HFFc6 (cell line): ENCODE data around the gene C4orf50. TPM values are rescaled to one million over a fixed set of nuclear protein-coding genes. Genes with fewer than 3 reads are reported as not detected.

Experiments used
- DNase-seq: peaks from one replicate; pipeline ENCODE4 v3.0.0-alpha.2; 2018
- H3K27ac Mint-ChIP-seq: 2 replicates; pipeline ENCODE4 v1.8.0; 2020; ENCODE audit warnings: mild to moderate bottlenecking, mixed read lengths
- H3K27me3 Mint-ChIP-seq: 2 replicates; pipeline ENCODE4 v1.8.0; 2021; ENCODE audit warnings: mild to moderate bottlenecking, moderate library complexity, mixed read lengths; ENCODE audit not compliant: insufficient read depth
- H3K36me3 Mint-ChIP-seq: 2 replicates; pipeline ENCODE4 v1.8.0; 2021; ENCODE audit warnings: low read depth, mixed read lengths
- H3K4me1 Mint-ChIP-seq: 2 replicates; pipeline ENCODE4 v1.8.0; 2020; ENCODE audit warnings: low read depth, mixed read lengths
- H3K4me3 Mint-ChIP-seq: 2 replicates; pipeline ENCODE4 v1.8.0; 2020; ENCODE audit warnings: mild to moderate bottlenecking, moderate library complexity, mixed read lengths
- H3K9me3 Mint-ChIP-seq: 2 replicates; pipeline ENCODE4 v1.8.0; 2020; ENCODE audit warnings: mild to moderate bottlenecking, mixed read lengths
- CTCF ChIP-seq: fragments of 200-600 bp; sonication (generic); IDR thresholded peaks from 2 replicates; pipeline ENCODE4 v1.5.0; 2021; ENCODE audit warnings: antibody characterized with exemption, mild to moderate bottlenecking
- total RNA-seq, 6 experiments: library from RNA; stranded (reverse); fragmentation: NEBNext Ultra II Directional; extraction: Animal tissue kit (Norgen Biotek cat#: 25700); gene quantifications; 2 replicates in 1 of 6; 3 replicates in 5 of 6; pipeline ENCODE4 v1.2.3, GENCODE V29; 2021

C4orf50 gene
- total RNA-seq, 6 experiments from 2014 or later = not detected

GRCh38 chr4:5919044-5919443, 99.2 kb downstream of the C4orf50 start:
- Mint-ChIP-seq H3K4me3 (no peak overlapping the region), H3K36me3 (peaks cover 10% of the 10 kb centered on the region), H3K27me3 (peaks cover 2% of the 10 kb centered on the region; the same call in 1 of the 2 replicates), H3K27ac (no peak overlapping the region), H3K4me1 (no peaks in the 10 kb centered on the region), H3K9me3 (peaks cover 41% of the 10 kb centered on the region)
- DNase-seq = no peak
- TF ChIP-seq CTCF = no peak

- peaks cover 10% of the 10 kb centered on the region for H3K36me3 Mint-ChIP-seq
- peaks cover 2% of the 10 kb centered on the region; the same call in 1 of the 2 replicates for H3K27me3 Mint-ChIP-seq
- no peak for DNase-seq
- H3K9me3 Mint-ChIP-seq = peaks cover 41% of the 10 kb centered on the region
- H3K27ac Mint-ChIP-seq = no peak overlapping the region
- TF ChIP-seq CTCF = no peak
- H3K4me3 Mint-ChIP-seq = no peak overlapping the region
- no peaks in the 10 kb centered on the region for H3K4me1 Mint-ChIP-seq
Observed at GRCh38 chr4:5918331-5918985, 99.8 kb downstream of the C4orf50 start.

GRCh38 chr4:5917672-5918071, 100.6 kb downstream of the C4orf50 start:
- H3K36me3 Mint-ChIP-seq = peaks cover 5% of the 10 kb centered on the region
- peaks cover 2% of the 10 kb centered on the region for H3K27me3 Mint-ChIP-seq
- no peak overlapping the region for H3K27ac Mint-ChIP-seq
- DNase-seq = no peak
- TF ChIP-seq CTCF = no peak
- H3K4me1 Mint-ChIP-seq = no peaks in the 10 kb centered on the region
- H3K4me3 Mint-ChIP-seq = no peak overlapping the region
- H3K9me3 Mint-ChIP-seq = peaks cover 38% of the 10 kb centered on the region

GRCh38 chr4:5916229-5916628, 102.0 kb downstream of the C4orf50 start:
- H3K27me3 Mint-ChIP-seq = peaks cover 2% of the 10 kb centered on the region
- no peak for DNase-seq
- TF ChIP-seq CTCF = no peak
- H3K9me3 Mint-ChIP-seq = peaks cover 42% of the 10 kb centered on the region
- peaks cover 4% of the 10 kb centered on the region; the same call in 1 of the 2 replicates for H3K36me3 Mint-ChIP-seq
- no peak overlapping the region for H3K4me3 Mint-ChIP-seq
- H3K4me1 Mint-ChIP-seq = no peaks in the 10 kb centered on the region
- H3K27ac Mint-ChIP-seq = no peak overlapping the region

GRCh38 chr4:5913454-5913853, 104.8 kb downstream of the C4orf50 start:
- Mint-ChIP-seq H3K4me3 (no peak overlapping the region), H3K9me3 (peaks cover 59% of the 10 kb centered on the region), H3K4me1 (no peaks in the 10 kb centered on the region), H3K27me3 (peaks cover 2% of the 10 kb centered on the region), H3K27ac (no peak overlapping the region), H3K36me3 (peaks cover 4% of the 10 kb centered on the region; the same call in 1 of the 2 replicates)
- no peak for TF ChIP-seq CTCF
- no peak for DNase-seq
